Measurements from ENCODE around the gene GPRIN3.

GRCh38 chr4:89242864-89243732 lies 64.5 kb downstream of the GPRIN3 start:
- no peak for TF ChIP-seq POLR2AphosphoS5 (IDR thresholded peaks at IDR 0.05; ENCODE audit: low read depth)
- TF ChIP-seq CTCF (IDR thresholded peaks at IDR 0.05; ENCODE audit: insufficient read depth, low read length), result no peak
- TF ChIP-seq GABPA (IDR thresholded peaks at IDR 0.05; ENCODE audit: low read depth), result no peak

Measured in HL-60 (cell line).